ENCODE measurements around the gene EFCAB6.

Gene EFCAB6

GRCh38 chr22:43855431-43855830, 43.3 kb upstream of the EFCAB6 start:
- H4K91ac ChIP-seq (ENCODE audit: low read depth, low read length), result no peak overlapping the region
- H3K27ac ChIP-seq (ENCODE audit: low read depth, low read length), result no peak overlapping the region
- H3K4me2 ChIP-seq (ENCODE audit: low read length), result no peak overlapping the region
- H3K4me1 ChIP-seq (ENCODE audit: control insufficient read depth in 1 of 2, insufficient read depth in 2 of 2, low read length in 2 of 2), result no peaks in the 10 kb centered on the region
- H2AFZ ChIP-seq (ENCODE audit: insufficient read depth, low read length, poor library complexity), result no peak overlapping the region
- H2BK120ac ChIP-seq (ENCODE audit: insufficient read depth, low read length, poor library complexity), result no peak overlapping the region
- no peak overlapping the region for H4K12ac ChIP-seq (ENCODE audit: low read depth, low read length)
- H2AK5ac ChIP-seq (ENCODE audit: low read length), result no peak overlapping the region
- H3K14ac ChIP-seq (ENCODE audit: low read length), result no peak overlapping the region
- no peak overlapping the region for H2BK12ac ChIP-seq (ENCODE audit: low read length)
- H3K23ac ChIP-seq (ENCODE audit: low read length), result no peak overlapping the region
- no peak overlapping the region for H3K4me3 ChIP-seq (ENCODE audit: low read depth, low read length)
- H3K9me3 ChIP-seq (ENCODE audit: insufficient read depth, low read depth, low read length), result no peaks in the 10 kb centered on the region
- WGBS (ENCODE audit: extremely low coverage, insufficient coverage, insufficient read length), result no CpG with 5 or more reads among the region's 4 CpGs
- no peak overlapping the region for H3K9ac ChIP-seq (ENCODE audit: low read length)
- H3K4ac ChIP-seq (ENCODE audit: low read depth, low read length), result no peak overlapping the region
- H3K36me3 ChIP-seq (ENCODE audit: control insufficient read depth in 1 of 2, insufficient read depth in 2 of 2, low read length in 2 of 2), result no peaks in the 10 kb centered on the region
- no peak overlapping the region for H4K8ac ChIP-seq (ENCODE audit: low read depth, low read length)
- H2BK5ac ChIP-seq (ENCODE audit: low read depth, low read length, poor library complexity), result no peak overlapping the region
- no peaks in the 10 kb centered on the region for H3K27me3 ChIP-seq (ENCODE audit: insufficient read depth, low read length)
- H3K18ac ChIP-seq (ENCODE audit: low read length), result no peak overlapping the region
- H3K79me1 ChIP-seq (ENCODE audit: low read length), result no peaks in the 10 kb centered on the region
- no peaks in the 10 kb centered on the region for H3K79me2 ChIP-seq (ENCODE audit: control insufficient read depth, insufficient read depth, low read length, poor library complexity)
- no peak for DNase-seq

GRCh38 chr22:43854786-43855271, 42.7 kb upstream of the EFCAB6 start:
- DNase-seq, result no peak
- no peak overlapping the region for H3K4me3 ChIP-seq (ENCODE audit: low read depth, low read length)
- H2BK5ac ChIP-seq (ENCODE audit: low read depth, low read length, poor library complexity), result no peak overlapping the region
- no peak overlapping the region for H3K23ac ChIP-seq (ENCODE audit: low read length)
- H3K4me2 ChIP-seq (ENCODE audit: low read length), result no peak overlapping the region
- H4K8ac ChIP-seq (ENCODE audit: low read depth, low read length), result no peak overlapping the region
- no peak overlapping the region for H3K14ac ChIP-seq (ENCODE audit: low read length)
- no peak overlapping the region for H3K27ac ChIP-seq (ENCODE audit: low read depth, low read length)
- H3K79me1 ChIP-seq (ENCODE audit: low read length), result no peaks in the 10 kb centered on the region
- H3K27me3 ChIP-seq (ENCODE audit: insufficient read depth, low read length), result no peaks in the 10 kb centered on the region
- H2AFZ ChIP-seq (ENCODE audit: insufficient read depth, low read length, poor library complexity), result no peak overlapping the region
- H2AK5ac ChIP-seq (ENCODE audit: low read length), result no peak overlapping the region
- no peak overlapping the region for H3K9ac ChIP-seq (ENCODE audit: low read length)
- no peak overlapping the region for H3K18ac ChIP-seq (ENCODE audit: low read length)
- H4K91ac ChIP-seq (ENCODE audit: low read depth, low read length), result no peak overlapping the region
- H3K9me3 ChIP-seq (ENCODE audit: insufficient read depth, low read depth, low read length), result no peaks in the 10 kb centered on the region
- H3K79me2 ChIP-seq (ENCODE audit: control insufficient read depth, insufficient read depth, low read length, poor library complexity), result no peaks in the 10 kb centered on the region
- no peaks in the 10 kb centered on the region for H3K4me1 ChIP-seq (ENCODE audit: control insufficient read depth in 1 of 2, insufficient read depth in 2 of 2, low read length in 2 of 2)
- H2BK120ac ChIP-seq (ENCODE audit: insufficient read depth, low read length, poor library complexity), result no peak overlapping the region
- no CpG with 5 or more reads among the region's 13 CpGs for WGBS (ENCODE audit: extremely low coverage, insufficient coverage, insufficient read length)
- no peak overlapping the region for H4K12ac ChIP-seq (ENCODE audit: low read depth, low read length)
- H3K36me3 ChIP-seq (ENCODE audit: control insufficient read depth in 1 of 2, insufficient read depth in 2 of 2, low read length in 2 of 2), result no peaks in the 10 kb centered on the region
- H3K4ac ChIP-seq (ENCODE audit: low read depth, low read length), result no peak overlapping the region
- H2BK12ac ChIP-seq (ENCODE audit: low read length), result no peak overlapping the region

DNA sequence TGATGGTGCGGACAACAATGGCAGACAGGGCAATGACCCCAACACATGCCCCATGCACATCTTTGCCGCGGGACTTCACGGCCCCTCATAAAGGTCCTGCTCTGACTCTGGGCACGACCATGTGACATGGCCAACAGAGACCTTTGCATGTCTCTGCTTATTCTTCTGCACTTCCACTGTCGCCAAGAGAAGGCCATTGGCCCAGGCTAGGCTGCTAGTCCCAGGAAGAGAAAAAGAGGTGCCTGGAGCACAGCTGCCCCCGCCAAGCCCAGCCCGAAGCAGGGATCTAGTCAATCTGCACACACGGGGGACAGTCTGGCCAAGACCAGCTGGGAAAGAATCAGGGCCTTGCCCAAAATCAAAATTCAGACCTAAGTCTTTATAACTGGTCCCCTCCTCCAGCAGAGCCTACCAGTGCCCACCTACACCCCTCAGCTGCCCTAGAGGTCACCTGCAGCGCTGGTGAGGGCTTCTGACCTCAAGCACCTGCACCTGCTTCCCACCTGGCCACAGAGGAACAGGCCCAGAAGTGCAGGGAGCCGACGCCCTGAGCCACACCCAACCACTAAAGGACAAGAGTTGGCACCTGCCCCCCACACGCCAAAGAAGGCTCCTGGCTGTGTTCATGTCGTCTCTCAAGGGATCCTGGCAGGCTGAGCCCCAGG, 42.1 kb upstream of the EFCAB6 start:
- Histone ChIP-seq H3K36me3 (ENCODE audit: control insufficient read depth in 1 of 2, insufficient read depth in 2 of 2, low read length in 2 of 2) (no peaks in the 10 kb centered on the region), H3K79me2 (ENCODE audit: control insufficient read depth, insufficient read depth, low read length, poor library complexity) (no peaks in the 10 kb centered on the region), H3K9ac (ENCODE audit: low read length) (no peak overlapping the region), H3K23ac (ENCODE audit: low read length) (no peak overlapping the region), H3K4me2 (ENCODE audit: low read length) (no peak overlapping the region), H3K9me3 (ENCODE audit: insufficient read depth, low read depth, low read length) (no peaks in the 10 kb centered on the region), H2BK5ac (ENCODE audit: low read depth, low read length, poor library complexity) (no peak overlapping the region), H2AK5ac (ENCODE audit: low read length) (no peak overlapping the region), H4K12ac (ENCODE audit: low read depth, low read length) (no peak overlapping the region), H3K4me1 (ENCODE audit: control insufficient read depth in 1 of 2, insufficient read depth in 2 of 2, low read length in 2 of 2) (no peaks in the 10 kb centered on the region), H3K27me3 (ENCODE audit: insufficient read depth, low read length) (no peaks in the 10 kb centered on the region), H2BK120ac (ENCODE audit: insufficient read depth, low read length, poor library complexity) (no peak overlapping the region), H3K4ac (ENCODE audit: low read depth, low read length) (no peak overlapping the region), H3K27ac (ENCODE audit: low read depth, low read length) (no peak overlapping the region), H4K8ac (ENCODE audit: low read depth, low read length) (no peak overlapping the region), H4K91ac (ENCODE audit: low read depth, low read length) (no peak overlapping the region), H3K18ac (ENCODE audit: low read length) (no peak overlapping the region), H2BK12ac (ENCODE audit: low read length) (no peak overlapping the region), H3K79me1 (ENCODE audit: low read length) (no peaks in the 10 kb centered on the region), H3K4me3 (ENCODE audit: low read depth, low read length) (no peak overlapping the region), H3K14ac (ENCODE audit: low read length) (no peak overlapping the region), H2AFZ (ENCODE audit: insufficient read depth, low read length, poor library complexity) (no peak overlapping the region)
- no CpG with 5 or more reads among the region's 14 CpGs for WGBS (ENCODE audit: extremely low coverage, insufficient coverage, insufficient read length)
- DNase-seq, result no peak

DNA sequence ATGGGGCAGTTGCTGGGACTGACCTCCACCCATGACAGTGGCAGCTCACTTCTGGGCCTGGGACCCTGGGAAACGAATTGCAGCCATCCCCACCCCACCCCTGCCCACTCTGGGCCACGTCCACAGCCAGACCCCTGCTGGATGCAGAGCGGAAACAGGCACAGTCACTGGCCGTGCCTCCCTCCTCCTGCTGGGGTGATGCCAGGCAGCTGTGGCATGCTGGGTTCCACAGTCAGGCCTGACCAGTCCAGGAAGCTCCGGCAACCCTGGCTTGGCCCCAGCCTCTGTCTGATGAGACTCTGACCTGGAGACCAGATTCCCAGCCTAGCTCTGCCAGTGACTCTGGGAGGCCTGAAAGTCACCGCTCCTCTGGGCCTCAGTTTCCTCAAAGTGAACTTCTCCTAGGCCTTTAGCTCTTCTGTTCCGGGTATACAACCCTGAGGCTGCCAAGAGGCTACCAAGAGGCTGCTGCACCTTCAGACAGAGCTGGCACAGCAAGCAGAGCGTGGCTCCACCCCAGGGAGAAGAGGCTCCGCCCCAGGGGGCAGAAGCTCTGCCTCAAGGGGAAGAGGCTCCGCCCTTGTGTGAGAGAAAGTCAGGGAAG, 41.3 kb upstream of the EFCAB6 start:
- no peak overlapping the region for H3K4me2 ChIP-seq (ENCODE audit: low read length)
- H2BK120ac ChIP-seq (ENCODE audit: insufficient read depth, low read length, poor library complexity), result no peak overlapping the region
- H3K79me2 ChIP-seq (ENCODE audit: control insufficient read depth, insufficient read depth, low read length, poor library complexity), result no peaks in the 10 kb centered on the region
- no peak overlapping the region for H3K27ac ChIP-seq (ENCODE audit: low read depth, low read length)
- H3K79me1 ChIP-seq (ENCODE audit: low read length), result no peaks in the 10 kb centered on the region
- H4K8ac ChIP-seq (ENCODE audit: low read depth, low read length), result no peak overlapping the region
- H3K36me3 ChIP-seq (ENCODE audit: control insufficient read depth in 1 of 2, insufficient read depth in 2 of 2, low read length in 2 of 2), result no peaks in the 10 kb centered on the region
- H2AK5ac ChIP-seq (ENCODE audit: low read length), result no peak overlapping the region
- H4K12ac ChIP-seq (ENCODE audit: low read depth, low read length), result no peak overlapping the region
- H3K4me3 ChIP-seq (ENCODE audit: low read depth, low read length), result no peak overlapping the region
- no peak overlapping the region for H3K9ac ChIP-seq (ENCODE audit: low read length)
- H2BK12ac ChIP-seq (ENCODE audit: low read length), result no peak overlapping the region
- H3K23ac ChIP-seq (ENCODE audit: low read length), result no peak overlapping the region
- no CpG with 5 or more reads among the region's 10 CpGs for WGBS (ENCODE audit: extremely low coverage, insufficient coverage, insufficient read length)
- no peaks in the 10 kb centered on the region for H3K4me1 ChIP-seq (ENCODE audit: control insufficient read depth in 1 of 2, insufficient read depth in 2 of 2, low read length in 2 of 2)
- no peak for DNase-seq
- H3K18ac ChIP-seq (ENCODE audit: low read length), result no peak overlapping the region
- no peaks in the 10 kb centered on the region for H3K27me3 ChIP-seq (ENCODE audit: insufficient read depth, low read length)
- H3K9me3 ChIP-seq (ENCODE audit: insufficient read depth, low read depth, low read length), result no peaks in the 10 kb centered on the region
- no peak overlapping the region for H2BK5ac ChIP-seq (ENCODE audit: low read depth, low read length, poor library complexity)
- no peak overlapping the region for H2AFZ ChIP-seq (ENCODE audit: insufficient read depth, low read length, poor library complexity)
- no peak overlapping the region for H3K4ac ChIP-seq (ENCODE audit: low read depth, low read length)
- no peak overlapping the region for H3K14ac ChIP-seq (ENCODE audit: low read length)
- no peak overlapping the region for H4K91ac ChIP-seq (ENCODE audit: low read depth, low read length)
